ENCODE results near the gene AMZ1. TPM values are rescaled to one million over a fixed set of nuclear protein-coding genes. Genes with fewer than 3 reads are reported as not detected.
A peak's percentile ranks its signal among the peaks of the same experiment; 100 is the strongest.
"Not testable (repeated sequence)": the region's sequence is repeated elsewhere in the genome, so short reads cannot be mapped to it uniquely, and the experiment has no call there.

The AMZ1 gene
- total and polyA plus RNA-seq, 4 donors: 0.83 to 4.8 (median 3.2) TPM

GRCh38 chr7:2724453-2725177 is 36.6 kb downstream of the AMZ1 start:
- WGBS (ENCODE audit: insufficient coverage): 90% methylated on average over 28 of the region's 31 CpGs
- no peak for DNase-seq (ENCODE audit: low read depth in 4 of 6, low spot score in 6 of 6)

DNA sequence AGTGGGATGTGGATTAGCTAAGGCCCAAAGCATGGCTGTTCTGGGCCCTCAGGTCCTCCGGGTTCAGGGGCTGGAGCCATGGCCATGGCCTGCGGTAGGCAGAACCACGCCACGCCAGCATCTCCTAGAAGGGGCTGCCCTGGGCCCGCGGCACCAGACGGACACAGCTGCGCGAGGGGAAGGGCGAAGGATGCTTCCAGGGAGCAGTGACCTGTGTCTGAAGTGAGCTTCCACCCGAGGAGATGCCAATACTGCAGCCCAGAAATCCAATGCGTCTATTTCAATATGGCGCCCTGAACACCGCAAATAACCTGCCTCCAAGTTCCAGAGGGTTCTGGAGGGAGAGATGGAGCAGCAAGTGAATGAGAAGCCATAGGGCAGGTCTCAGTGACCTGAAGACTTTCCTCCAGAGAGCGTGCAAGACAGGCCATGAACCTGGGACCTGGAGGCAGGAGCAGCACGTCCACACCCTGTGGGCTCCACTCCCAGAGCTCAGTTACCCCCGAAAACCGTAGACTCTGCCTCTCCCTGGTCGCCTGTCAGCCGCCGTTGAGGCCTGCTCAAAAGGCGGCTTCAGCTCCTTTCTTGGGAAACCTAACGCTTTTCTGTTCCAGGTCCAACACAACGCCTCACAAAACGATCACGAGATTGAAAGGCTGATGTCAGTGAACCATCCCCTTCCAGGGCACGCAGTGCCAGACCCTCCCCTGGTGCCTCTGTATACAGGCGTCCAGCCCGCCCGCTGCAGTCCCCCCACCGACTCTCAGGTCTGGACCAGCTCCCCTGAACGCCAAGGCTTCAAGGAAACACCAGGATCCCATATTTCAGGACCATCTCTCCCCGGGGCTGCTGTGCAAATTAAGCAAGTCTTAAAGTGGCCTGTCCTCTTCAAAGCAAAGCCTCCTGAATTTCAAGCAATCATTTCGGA is 37.4 kb downstream of the AMZ1 start:
- H3K27me3 ChIP-seq (ENCODE audit: control insufficient read depth, insufficient read depth, low read length): no peaks in the 10 kb centered on the region
- peaks cover 19% of the 10 kb centered on the region for H3K4me1 ChIP-seq (ENCODE audit: control insufficient read depth, insufficient read depth, low read length)
- H3K4me3 ChIP-seq (ENCODE audit: low read depth, low read length): no peak overlapping the region
- H3K9me3 ChIP-seq (ENCODE audit: control insufficient read depth, insufficient read depth, low read length): no peaks in the 10 kb centered on the region
- H3K27ac ChIP-seq (ENCODE audit: low read depth, low read length): no peak overlapping the region
- DNase-seq (ENCODE audit: low read depth in 4 of 6, low spot score in 6 of 6): no peak
- WGBS (ENCODE audit: insufficient coverage): 94% methylated on average over 34 of the region's 34 CpGs
- H3K36me3 ChIP-seq (ENCODE audit: control insufficient read depth, insufficient read depth, low read length): peaks cover 70% of the 10 kb centered on the region

More at GRCh38 chr7:2724453-2725177, 36.6 kb downstream of the AMZ1 start:
- peaks cover 11% of the 10 kb centered on the region for H3K4me1 ChIP-seq (ENCODE audit: control insufficient read depth, insufficient read depth, low read length)
- H3K4me3 ChIP-seq (ENCODE audit: low read depth, low read length): no peak overlapping the region
- H3K9me3 ChIP-seq (ENCODE audit: control insufficient read depth, insufficient read depth, low read length): no peaks in the 10 kb centered on the region
- H3K36me3 ChIP-seq (ENCODE audit: control insufficient read depth, insufficient read depth, low read length): peaks cover 69% of the 10 kb centered on the region
- no peak overlapping the region for H3K27ac ChIP-seq (ENCODE audit: low read depth, low read length)
- no peaks in the 10 kb centered on the region for H3K27me3 ChIP-seq (ENCODE audit: control insufficient read depth, insufficient read depth, low read length)

- WGBS (ENCODE audit: insufficient coverage): 87% methylated on average over 15 of the region's 18 CpGs
- DNase-seq (ENCODE audit: low read depth in 4 of 6, low spot score in 6 of 6): no peak
- peaks cover 30% of the 10 kb centered on the region for H3K4me1 ChIP-seq (ENCODE audit: control insufficient read depth, insufficient read depth, low read length)
- no peak overlapping the region for H3K4me3 ChIP-seq (ENCODE audit: low read depth, low read length)
- H3K27me3 ChIP-seq (ENCODE audit: control insufficient read depth, insufficient read depth, low read length): no peaks in the 10 kb centered on the region
- peaks cover 71% of the 10 kb centered on the region for H3K36me3 ChIP-seq (ENCODE audit: control insufficient read depth, insufficient read depth, low read length)
- H3K9me3 ChIP-seq (ENCODE audit: control insufficient read depth, insufficient read depth, low read length): no peaks in the 10 kb centered on the region
- H3K27ac ChIP-seq (ENCODE audit: low read depth, low read length): no peak overlapping the region
Measured at GRCh38 chr7:2726316-2727018, 38.5 kb downstream of the AMZ1 start.

DNA sequence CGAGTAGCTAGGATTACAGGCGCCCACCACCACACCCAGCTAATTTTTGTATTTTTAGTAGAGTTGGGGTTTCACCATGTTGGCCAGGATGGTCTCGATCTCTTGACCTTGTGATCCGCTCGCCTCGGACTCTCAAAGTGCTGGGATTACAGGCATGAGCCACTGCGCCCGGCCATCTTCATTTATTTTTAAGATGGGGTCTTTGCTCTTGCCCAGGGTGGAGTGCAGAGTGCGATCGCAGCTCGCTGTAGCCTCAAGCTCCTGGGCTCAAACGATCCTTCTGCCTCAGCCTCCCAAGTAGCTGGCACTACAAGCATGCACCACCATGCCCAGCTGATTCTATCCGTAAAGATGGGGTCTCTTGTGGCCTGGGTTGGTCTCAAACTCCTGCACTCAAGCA is 39.2 kb downstream of the AMZ1 start:
- WGBS (ENCODE audit: insufficient coverage): 83% methylated on average over 11 of the region's 13 CpGs
- peaks cover 30% of the 10 kb centered on the region for H3K4me1 ChIP-seq (ENCODE audit: control insufficient read depth, insufficient read depth, low read length)
- not testable (repeated sequence) for H3K27ac ChIP-seq (ENCODE audit: low read depth, low read length); DNase-seq (ENCODE audit: low read depth in 4 of 6, low spot score in 6 of 6); H3K27me3 ChIP-seq (ENCODE audit: control insufficient read depth, insufficient read depth, low read length); H3K9me3 ChIP-seq (ENCODE audit: control insufficient read depth, insufficient read depth, low read length); H3K4me3 ChIP-seq (ENCODE audit: low read depth, low read length)
- peaks cover 66% of the 10 kb centered on the region for H3K36me3 ChIP-seq (ENCODE audit: control insufficient read depth, insufficient read depth, low read length)

DNA sequence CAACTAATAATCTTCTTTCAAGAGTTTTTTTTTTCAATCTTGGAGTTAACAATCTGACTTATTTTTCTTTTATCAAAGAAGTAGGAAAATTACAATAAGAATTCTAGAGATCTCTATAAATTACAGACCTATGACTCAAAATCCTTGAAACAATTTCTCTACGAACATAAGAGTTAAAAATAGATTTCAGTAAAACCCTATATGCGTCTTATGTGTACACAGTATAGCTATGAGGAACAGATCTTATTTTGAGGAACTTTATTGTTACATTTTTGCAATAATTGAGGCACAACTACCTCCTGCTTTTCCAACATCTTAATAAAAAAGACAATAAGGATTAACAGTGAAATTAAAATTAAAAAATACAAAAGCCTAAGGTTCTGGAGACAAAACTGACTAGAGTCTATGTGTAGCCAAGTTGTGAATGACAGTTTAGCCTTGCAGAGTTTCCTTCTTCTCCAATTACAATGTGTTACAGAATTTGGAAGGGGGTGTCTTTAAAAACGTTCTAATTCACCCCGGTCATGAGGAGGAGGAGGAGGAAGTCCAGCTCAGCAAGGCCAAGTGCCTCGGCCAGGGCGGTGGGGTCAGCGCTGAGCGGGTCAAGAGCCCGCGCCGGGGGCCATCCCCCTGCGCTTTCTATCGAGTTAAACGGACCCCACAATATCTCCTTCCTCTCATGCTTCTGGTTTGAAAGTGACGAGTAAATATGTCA is 40.5 kb downstream of the AMZ1 start:
- peaks cover 36% of the 10 kb centered on the region for H3K4me1 ChIP-seq (ENCODE audit: control insufficient read depth, insufficient read depth, low read length)
- no peaks in the 10 kb centered on the region for H3K9me3 ChIP-seq (ENCODE audit: control insufficient read depth, insufficient read depth, low read length)
- H3K36me3 ChIP-seq (ENCODE audit: control insufficient read depth, insufficient read depth, low read length): peaks cover 55% of the 10 kb centered on the region
- DNase-seq (ENCODE audit: low read depth in 4 of 6, low spot score in 6 of 6): no peak
- no peak overlapping the region for H3K4me3 ChIP-seq (ENCODE audit: low read depth, low read length)
- peak overlapping the region; percentile 68 for H3K27ac ChIP-seq (ENCODE audit: low read depth, low read length)
- WGBS (ENCODE audit: insufficient coverage): 78% methylated on average over 9 of the region's 15 CpGs
- H3K27me3 ChIP-seq (ENCODE audit: control insufficient read depth, insufficient read depth, low read length): no peaks in the 10 kb centered on the region

GRCh38 chr7:2729031-2729892 is 41.3 kb downstream of the AMZ1 start:
- 50% methylated on average over 28 of the region's 37 CpGs for WGBS (ENCODE audit: insufficient coverage)
- H3K9me3 ChIP-seq (ENCODE audit: control insufficient read depth, insufficient read depth, low read length): no peaks in the 10 kb centered on the region
- peak in 1 of 6 donors; percentile 25 for DNase-seq (ENCODE audit: low read depth in 4 of 6, low spot score in 6 of 6)
- no peaks in the 10 kb centered on the region for H3K27me3 ChIP-seq (ENCODE audit: control insufficient read depth, insufficient read depth, low read length)
- peaks cover 44% of the 10 kb centered on the region for H3K4me1 ChIP-seq (ENCODE audit: control insufficient read depth, insufficient read depth, low read length)
- H3K36me3 ChIP-seq (ENCODE audit: control insufficient read depth, insufficient read depth, low read length): peaks cover 47% of the 10 kb centered on the region
- no peak overlapping the region for H3K4me3 ChIP-seq (ENCODE audit: low read depth, low read length)
- H3K27ac ChIP-seq (ENCODE audit: low read depth, low read length): peak overlapping the region; percentile 68

DNA sequence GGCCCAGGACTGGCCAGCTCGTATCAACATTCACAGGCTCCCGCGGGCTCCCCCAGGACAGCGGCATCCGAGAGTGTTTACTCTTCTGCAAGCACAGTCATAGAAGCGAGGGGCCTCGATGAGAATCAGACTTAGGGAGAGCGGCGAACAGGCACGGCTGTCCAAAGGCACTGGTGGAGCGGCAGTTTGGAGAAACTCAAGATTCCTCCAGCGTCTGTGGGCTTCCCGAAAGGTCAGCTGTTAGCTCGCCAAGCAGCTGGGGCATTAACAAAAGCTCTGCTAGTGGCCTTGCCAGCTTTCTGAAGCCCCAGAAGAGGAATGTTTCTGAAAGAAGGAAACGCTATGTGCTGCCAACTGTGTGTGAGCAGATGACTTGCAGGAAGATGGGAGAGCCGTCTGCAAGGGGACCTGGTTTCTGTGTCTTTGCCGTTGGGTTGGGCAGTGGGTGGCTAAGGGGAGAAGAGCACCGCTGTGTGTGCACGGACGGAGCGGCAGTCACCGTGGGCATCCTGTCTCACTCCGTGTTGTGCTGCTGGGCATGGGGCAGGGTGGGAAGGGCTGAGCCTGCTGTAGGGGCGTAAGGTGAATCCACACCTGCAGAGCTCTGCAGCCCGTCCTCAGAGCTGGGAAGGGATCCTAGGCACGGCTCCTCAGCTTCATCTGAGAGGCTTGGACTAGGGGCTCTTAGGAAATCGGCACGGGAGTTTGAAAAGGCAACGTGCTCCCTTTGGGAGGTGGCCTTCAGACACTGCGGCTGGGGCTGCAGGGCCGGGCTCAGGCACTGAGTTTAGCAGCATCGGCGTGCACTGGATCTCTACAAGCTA is 42.1 kb downstream of the AMZ1 start:
- Histone ChIP-seq H3K27ac (ENCODE audit: low read depth, low read length) (peak overlapping the region; percentile 68), H3K4me3 (ENCODE audit: low read depth, low read length) (no peak overlapping the region), H3K27me3 (ENCODE audit: control insufficient read depth, insufficient read depth, low read length) (no peaks in the 10 kb centered on the region), H3K4me1 (ENCODE audit: control insufficient read depth, insufficient read depth, low read length) (peaks cover 52% of the 10 kb centered on the region), H3K36me3 (ENCODE audit: control insufficient read depth, insufficient read depth, low read length) (peaks cover 39% of the 10 kb centered on the region), H3K9me3 (ENCODE audit: control insufficient read depth, insufficient read depth, low read length) (no peaks in the 10 kb centered on the region)
- peak in 5 of 6 donors; percentile 74 to 91 (median 79) for DNase-seq (ENCODE audit: low read depth in 4 of 6, low spot score in 6 of 6)
- WGBS (ENCODE audit: insufficient coverage): 38% methylated on average over 32 of the region's 33 CpGs

All from spinal cord (tissue), 10 donors.